ENCODE data around the gene ME2.

The ME2 gene

GRCh38 chr18:50918153-50918552 lies 39.2 kb downstream of the ME2 start:
- no peak for TF ChIP-seq CTCF (IDR thresholded peaks at IDR 0.05; ENCODE audit: insufficient read depth, low read depth, low read length, missing control alignments)
- DNase-seq (ENCODE audit: low read depth), result no peak
- no peak overlapping the region for H3K4me3 ChIP-seq (ENCODE audit: low read depth, low read length)

GRCh38 chr18:50924372-50924771 lies 45.5 kb downstream of the ME2 start:
- DNase-seq (ENCODE audit: low read depth), result no peak
- TF ChIP-seq CTCF (IDR thresholded peaks at IDR 0.05; ENCODE audit: insufficient read depth, low read depth, low read length, missing control alignments), result no peak
- no peak overlapping the region for H3K4me3 ChIP-seq (ENCODE audit: low read depth, low read length)

GRCh38 chr18:50926521-50926920 lies 47.6 kb downstream of the ME2 start:
- no peak for DNase-seq (ENCODE audit: low read depth)

GRCh38 chr18:50928551-50928950 lies 49.6 kb downstream of the ME2 start:
- H3K4me3 ChIP-seq (ENCODE audit: low read depth, low read length), result no peak overlapping the region
- DNase-seq (ENCODE audit: low read depth), result peak; percentile 1
- TF ChIP-seq CTCF (IDR thresholded peaks at IDR 0.05; ENCODE audit: insufficient read depth, low read depth, low read length, missing control alignments), result no peak

More at GRCh38 chr18:50926521-50926920, 47.6 kb downstream of the ME2 start:
- no peak overlapping the region for H3K4me3 ChIP-seq (ENCODE audit: low read depth, low read length)
- TF ChIP-seq CTCF (IDR thresholded peaks at IDR 0.05; ENCODE audit: insufficient read depth, low read depth, low read length, missing control alignments), result no peak

- H3K4me3 ChIP-seq (ENCODE audit: low read depth, low read length), result no peak overlapping the region
- TF ChIP-seq CTCF (IDR thresholded peaks at IDR 0.05; ENCODE audit: insufficient read depth, low read depth, low read length, missing control alignments), result no peak
- DNase-seq (ENCODE audit: low read depth), result no peak
Measured at GRCh38 chr18:50933684-50934083, 54.8 kb downstream of the ME2 start.

- TF ChIP-seq CTCF (IDR thresholded peaks at IDR 0.05; ENCODE audit: insufficient read depth, low read depth, low read length, missing control alignments), result no peak
- H3K4me3 ChIP-seq (ENCODE audit: low read depth, low read length), result no peak overlapping the region
- DNase-seq (ENCODE audit: low read depth), result no peak
Measured at GRCh38 chr18:50934545-50935211, 55.8 kb downstream of the ME2 start.
